KBM-7 (cell line): ENCODE measurements around the gene LUZP1.
A peak's percentile ranks its signal among the peaks of the same experiment; 100 is the strongest.
"Not testable (repeated sequence)": the region's sequence is repeated elsewhere in the genome, so short reads cannot be mapped to it uniquely, and the experiment has no call there.

Experiments used
- DNase-seq: peaks from one replicate; pipeline ENCODE4 v3.0.0-alpha.2; 2015
- in situ Hi-C: fragments of 300-500 bp; cut with MboI; formaldehyde crosslinking; loops from 2 replicates; pipeline ENCODE4 v1.14.3; 2020; ENCODE audit warnings: low sequenced_read_pairs, low pct_unique_long_range_greater_than_20kb, mixed read lengths

The LUZP1 gene

GRCh38 chr1:23193391-23194118 lies 24.9 kb upstream of the LUZP1 start:
- in situ Hi-C loops = loop anchor here (25.0 kb wide), 1 partner anchor 206 kb away; no protein-coding TSS in a partner anchor

GRCh38 chr1:23191199-23191598 lies 22.5 kb upstream of the LUZP1 start:
- in situ Hi-C loops = loop anchor here (25.0 kb wide), 1 partner anchor 204 kb away; no protein-coding TSS in a partner anchor
- DNase-seq = no peak

More at GRCh38 chr1:23193391-23194118, 24.9 kb upstream of the LUZP1 start:
- no peak for DNase-seq

- in situ Hi-C loops = loop anchor here (10.0 to 25.0 kb wide), 2 partner anchors 94 to 202 kb away; no protein-coding TSS in a partner anchor
- DNase-seq = not testable (repeated sequence)
Observed at GRCh38 chr1:23188936-23189452, 20.3 kb upstream of the LUZP1 start.

GRCh38 chr1:23188434-23188884 lies 19.8 kb upstream of the LUZP1 start:
- in situ Hi-C loops = loop anchor here (10.0 to 25.0 kb wide), 2 partner anchors 94 to 201 kb away; no protein-coding TSS in a partner anchor
- no peak for DNase-seq

- in situ Hi-C loops = loop anchor here (10.0 to 25.0 kb wide), 2 partner anchors 93 to 200 kb away; no protein-coding TSS in a partner anchor
- no peak for DNase-seq
Observed at GRCh38 chr1:23187637-23188036, 19.0 kb upstream of the LUZP1 start.

- DNase-seq = no peak
- in situ Hi-C loops = loop anchor here (10.0 to 25.0 kb wide), 2 partner anchors 91 to 198 kb away; no protein-coding TSS in a partner anchor
Observed at GRCh38 chr1:23185381-23185780, 16.7 kb upstream of the LUZP1 start.

- in situ Hi-C loops = loop anchor here (10.0 to 25.0 kb wide), 2 partner anchors 90 to 197 kb away; no protein-coding TSS in a partner anchor
- peak; percentile 76 for DNase-seq
Observed at GRCh38 chr1:23184212-23184934, 15.7 kb upstream of the LUZP1 start.

GRCh38 chr1:23179862-23180261 lies 11.2 kb upstream of the LUZP1 start:
- no peak for DNase-seq
- in situ Hi-C loops = loop anchor here (10.0 to 25.0 kb wide), 2 partner anchors 85 to 193 kb away; no protein-coding TSS in a partner anchor

- peak; percentile 65 for DNase-seq
- in situ Hi-C loops = loop anchor here (25.0 kb wide), 1 partner anchor 192 kb away; no protein-coding TSS in a partner anchor
Observed at GRCh38 chr1:23178950-23179349, 10.3 kb upstream of the LUZP1 start.

- in situ Hi-C loops = loop anchor here (25.0 kb wide), 1 partner anchor 191 kb away; no protein-coding TSS in a partner anchor
- no peak for DNase-seq
Observed at GRCh38 chr1:23178414-23178813, 9.8 kb upstream of the LUZP1 start.

GRCh38 chr1:23177438-23178380 lies 9.1 kb upstream of the LUZP1 start:
- in situ Hi-C loops = loop anchor here (25.0 kb wide), 1 partner anchor 190 kb away; no protein-coding TSS in a partner anchor

GRCh38 chr1:23177031-23177430 lies 8.4 kb upstream of the LUZP1 start:
- in situ Hi-C loops = loop anchor here (25.0 kb wide), 1 partner anchor 190 kb away; no protein-coding TSS in a partner anchor
- DNase-seq = no peak

More at GRCh38 chr1:23177438-23178380, 9.1 kb upstream of the LUZP1 start:
- DNase-seq = peak; percentile 87

GRCh38 chr1:23174426-23175110 lies 5.9 kb upstream of the LUZP1 start:
- DNase-seq = no peak
- in situ Hi-C loops = loop anchor here (25.0 kb wide), 1 partner anchor 187 kb away; no protein-coding TSS in a partner anchor

- no peak for DNase-seq
- in situ Hi-C loops = no loop called here
Observed at GRCh38 chr1:23171181-23171755, 2.6 kb upstream of the LUZP1 start.

- peak; percentile 96 for DNase-seq
Observed at GRCh38 chr1:23169727-23170335, 1.2 kb upstream of the LUZP1 start.

GRCh38 chr1:23169195-23169575 lies 529 bp upstream of the LUZP1 start:
- in situ Hi-C loops = no loop called here
- DNase-seq = no peak

More at GRCh38 chr1:23169727-23170335, 1.2 kb upstream of the LUZP1 start:
- in situ Hi-C loops = no loop called here

- no peak for DNase-seq
- in situ Hi-C loops = no loop called here
Observed at GRCh38 chr1:23168079-23168444, 594 bp downstream of the LUZP1 start.
